Keratinocyte (primary cell): ENCODE data around the gene TPO. TPM values are rescaled to one million over a fixed set of nuclear protein-coding genes. Genes with fewer than 3 reads are reported as not detected.

Source experiments
- DNase-seq: peaks from one replicate; pipeline ENCODE4 v3.0.0-alpha.2; 2011; ENCODE audit warnings: low read depth, missing footprints, low spot score
- FAIRE-seq: peaks from 2 replicates; lab custom pipeline; 2011; peaks lifted over from hg19 to GRCh38; lab: Jason Lieb, UNC
- H2AFZ ChIP-seq: 2 replicates; pipeline ENCODE4 v1.6.0; 2012; ENCODE audit warnings: low read length, control low read depth, inconsistent platforms; ENCODE audit not compliant: control insufficient read depth
- H3K27ac ChIP-seq: 2 replicates; pipeline ENCODE4 v1.5.1; 2011; ENCODE audit warnings: low read length; ENCODE audit not compliant: control insufficient read depth, insufficient read depth
- H3K27me3 ChIP-seq: 3 replicates; pipeline ENCODE4 v1.6.0; 2011; ENCODE audit warnings: low read length; ENCODE audit not compliant: control insufficient read depth, insufficient read depth; ENCODE audit errors: extremely low read depth
- H3K36me3 ChIP-seq, 2 experiments: 2 replicates in 1 of 2; 3 replicates in 1 of 2; pipeline ENCODE4 v1.5.1; 2011; ENCODE audit warnings: low read length in 2 of 2, mild to moderate bottlenecking in 1 of 2; ENCODE audit not compliant: control insufficient read depth in 2 of 2, insufficient read depth in 2 of 2; ENCODE audit errors: extremely low read depth in 1 of 2
- H3K4me1 ChIP-seq: 3 replicates; pipeline ENCODE4 v1.5.1; 2011; ENCODE audit warnings: low read length; ENCODE audit not compliant: control insufficient read depth, insufficient read depth; ENCODE audit errors: extremely low read depth
- H3K4me2 ChIP-seq: 3 replicates; pipeline ENCODE4 v1.6.0; 2011; ENCODE audit warnings: low read depth, low read length; ENCODE audit not compliant: control insufficient read depth, insufficient read depth; ENCODE audit errors: extremely low read depth
- H3K4me3 ChIP-seq, 3 experiments: fragments of 200-600 bp in 1 of 3; sonication (generic) in 1 of 3; 2 replicates in 2 of 3; 3 replicates in 1 of 3; pipeline ENCODE4 v1.5.1; 2011 to 2016; ENCODE audit warnings: low read length in 3 of 3, mild to moderate bottlenecking in 3 of 3, control low read depth in 2 of 3, inconsistent platforms in 1 of 3, low read depth in 1 of 3, mixed read lengths in 1 of 3, mixed run types in 1 of 3, moderate library complexity in 1 of 3; ENCODE audit not compliant: control insufficient read depth in 2 of 3, insufficient read depth in 2 of 3; ENCODE audit errors: extremely low read depth in 1 of 3
- H3K79me2 ChIP-seq: 2 replicates; pipeline ENCODE4 v1.6.0; 2012; ENCODE audit warnings: low read length; ENCODE audit not compliant: control insufficient read depth, insufficient read depth
- H3K9ac ChIP-seq: 3 replicates; pipeline ENCODE4 v1.6.0; 2011; ENCODE audit warnings: low read length; ENCODE audit not compliant: control insufficient read depth, insufficient read depth; ENCODE audit errors: extremely low read depth
- H3K9me1 ChIP-seq: 3 replicates; pipeline ENCODE4 v1.6.0; 2011; ENCODE audit warnings: low read length; ENCODE audit not compliant: control insufficient read depth, insufficient read depth; ENCODE audit errors: extremely low read depth
- H3K9me3 ChIP-seq: 2 replicates; pipeline ENCODE4 v1.5.1; 2012; ENCODE audit warnings: low read depth, low read length; ENCODE audit not compliant: control insufficient read depth
- H4K20me1 ChIP-seq: 3 replicates; pipeline ENCODE4 v1.6.0; 2011; ENCODE audit warnings: low read length; ENCODE audit not compliant: control insufficient read depth, insufficient read depth; ENCODE audit errors: extremely low read depth
- EZH2 ChIP-seq: IDR thresholded peaks from one replicate; pipeline ENCODE4 v1.6.1; 2012; ENCODE audit warnings: inconsistent platforms, mild to moderate bottlenecking, low read length, moderate library complexity
- dilution Hi-C: fragments of 300-500 bp; cut with MboI; formaldehyde crosslinking; loops from one replicate; pipeline ENCODE4 v1.7.0; 2020; ENCODE audit warnings: low sequenced_read_pairs; ENCODE audit not compliant: extremely low pct_ligation_motif_present
- polyA plus RNA-seq, 5 experiments: library from polyadenylated mRNA; depleted of rRNA in 3 of 5; stranded (reverse) in 3 of 5; stranded (forward) in 1 of 5; unstranded in 1 of 5; fragments of >200 nt; gene quantifications; 1 replicate in 1 of 5; 2 replicates in 3 of 5; 3 replicates in 1 of 5; pipeline versions ENCODE4 v1.2.1 to v1.2.3, GENCODE V29; 2011 to 2012; ENCODE audit warnings: missing spikeins in 2 of 5, low read depth in 1 of 5, low replicate concordance in 1 of 5
- TF ChIP-seq, protein P1 (sequence below), 3 experiments: IDR thresholded peaks in 1 of 3; conservative IDR thresholded peaks in 1 of 3; optimal IDR thresholded peaks in 1 of 3; 2 replicates in 2 of 3; 3 replicates in 1 of 3; pipeline versions ENCODE3 to v1.5.1; 2011; ENCODE audit warnings: low read length in 3 of 3, mild to moderate bottlenecking in 3 of 3, moderate library complexity in 2 of 3, control low read depth in 1 of 3, inconsistent platforms in 1 of 3; ENCODE audit not compliant: insufficient read depth in 2 of 3; ENCODE audit errors: extremely low read depth in 1 of 3

TPO gene
- polyA plus RNA-seq, 1 donor (not counting 4 experiments of a cell fraction or from before 2014, with no cell fraction given) = 0.07 TPM

GRCh38 chr2:1569879-1570450, 156.7 kb downstream of the TPO start:
- Histone ChIP-seq H3K4me2 (no peak overlapping the region), H2AFZ (no peak overlapping the region), H3K27ac (no peak overlapping the region), H3K36me3 (no peaks in the 10 kb centered on the region), H3K9ac (no peak overlapping the region), H3K4me3 (no peak overlapping the region), H3K79me2 (no peaks in the 10 kb centered on the region), H3K4me1 (no peaks in the 10 kb centered on the region), H3K27me3 (no peaks in the 10 kb centered on the region), H4K20me1 (no peaks in the 10 kb centered on the region), H3K9me1 (no peaks in the 10 kb centered on the region), H3K9me3 (no peaks in the 10 kb centered on the region)
- FAIRE-seq = no peak
- no peak for TF ChIP-seq EZH2
- TF ChIP-seq, protein P1, sequence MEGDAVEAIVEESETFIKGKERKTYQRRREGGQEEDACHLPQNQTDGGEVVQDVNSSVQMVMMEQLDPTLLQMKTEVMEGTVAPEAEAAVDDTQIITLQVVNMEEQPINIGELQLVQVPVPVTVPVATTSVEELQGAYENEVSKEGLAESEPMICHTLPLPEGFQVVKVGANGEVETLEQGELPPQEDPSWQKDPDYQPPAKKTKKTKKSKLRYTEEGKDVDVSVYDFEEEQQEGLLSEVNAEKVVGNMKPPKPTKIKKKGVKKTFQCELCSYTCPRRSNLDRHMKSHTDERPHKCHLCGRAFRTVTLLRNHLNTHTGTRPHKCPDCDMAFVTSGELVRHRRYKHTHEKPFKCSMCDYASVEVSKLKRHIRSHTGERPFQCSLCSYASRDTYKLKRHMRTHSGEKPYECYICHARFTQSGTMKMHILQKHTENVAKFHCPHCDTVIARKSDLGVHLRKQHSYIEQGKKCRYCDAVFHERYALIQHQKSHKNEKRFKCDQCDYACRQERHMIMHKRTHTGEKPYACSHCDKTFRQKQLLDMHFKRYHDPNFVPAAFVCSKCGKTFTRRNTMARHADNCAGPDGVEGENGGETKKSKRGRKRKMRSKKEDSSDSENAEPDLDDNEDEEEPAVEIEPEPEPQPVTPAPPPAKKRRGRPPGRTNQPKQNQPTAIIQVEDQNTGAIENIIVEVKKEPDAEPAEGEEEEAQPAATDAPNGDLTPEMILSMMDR (optimal IDR thresholded peaks at IDR 0.05 in 1 of 3, IDR thresholded peaks at IDR 0.05 in 1 of 3, conservative IDR thresholded peaks at IDR 0.05 in 1 of 3; ENCODE audit: extremely low read depth in 1 of 3, insufficient read depth in 2 of 3, low read length in 3 of 3) = no peak
- no peak for DNase-seq
- dilution Hi-C loops = no loop called here

DNA sequence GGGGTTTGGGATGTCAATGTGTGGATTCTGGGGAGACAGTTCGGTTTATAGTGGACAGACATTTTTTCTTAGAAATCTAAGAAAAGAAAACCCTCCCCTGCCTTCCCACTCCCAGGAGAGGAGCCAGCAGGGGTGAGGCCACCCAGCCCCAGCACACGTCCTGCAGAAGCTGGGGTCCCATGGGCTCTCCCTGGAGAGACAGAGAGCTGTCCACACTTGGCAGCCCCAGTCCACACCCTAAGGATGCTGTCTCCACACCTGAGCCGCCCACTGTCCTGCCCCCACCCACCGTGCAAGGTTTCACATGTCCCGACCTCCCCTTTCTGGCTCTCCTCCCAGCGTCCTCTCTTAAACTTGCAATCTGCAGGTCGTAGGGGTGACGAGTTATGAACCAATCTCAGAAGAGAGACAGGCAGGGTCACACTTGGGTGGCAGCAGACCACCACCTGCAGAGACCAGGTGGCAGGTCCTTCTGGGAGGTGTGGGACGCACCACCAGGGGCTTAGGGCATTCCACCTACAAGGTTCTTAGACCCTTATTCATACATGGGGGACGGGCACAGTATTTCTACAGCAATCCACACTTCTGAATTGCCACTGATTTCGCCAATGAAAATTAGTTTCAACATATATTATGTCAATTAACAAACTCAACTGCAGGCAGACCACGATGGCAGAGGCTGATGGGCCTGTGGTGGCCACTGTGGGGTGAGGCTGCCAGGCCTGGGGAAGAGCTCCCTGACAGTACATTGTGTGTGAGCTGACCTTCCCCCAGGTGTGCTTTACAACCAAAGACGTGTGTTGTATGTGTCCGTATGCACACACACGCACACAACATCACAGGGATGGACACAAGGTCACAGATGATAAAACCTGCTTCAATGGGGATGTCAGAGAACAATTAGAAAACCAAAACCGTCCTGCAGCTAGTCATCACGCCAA, 158.5 kb downstream of the TPO start:
- no peaks in the 10 kb centered on the region for H3K9me3 ChIP-seq
- no peaks in the 10 kb centered on the region for H3K79me2 ChIP-seq
- no peak overlapping the region for H3K4me2 ChIP-seq
- H3K36me3 ChIP-seq = no peaks in the 10 kb centered on the region
- H3K9me1 ChIP-seq = no peaks in the 10 kb centered on the region
- DNase-seq = no peak
- no peaks in the 10 kb centered on the region for H3K4me1 ChIP-seq
- H3K27ac ChIP-seq = no peak overlapping the region
- no peak overlapping the region for H3K9ac ChIP-seq
- no peaks in the 10 kb centered on the region for H4K20me1 ChIP-seq
- H3K4me3 ChIP-seq = no peak overlapping the region
- H3K27me3 ChIP-seq = peaks cover 3% of the 10 kb centered on the region
- TF ChIP-seq EZH2 = no peak
- TF ChIP-seq, protein P1 (optimal IDR thresholded peaks at IDR 0.05 in 1 of 3, IDR thresholded peaks at IDR 0.05 in 1 of 3, conservative IDR thresholded peaks at IDR 0.05 in 1 of 3; ENCODE audit: extremely low read depth in 1 of 3, insufficient read depth in 2 of 3, low read length in 3 of 3) = no peak
- dilution Hi-C loops = no loop called here
- no peak overlapping the region for H2AFZ ChIP-seq
- FAIRE-seq = no peak
